Measurements from ENCODE around the gene OVCA2. TPM values are rescaled to one million over a fixed set of nuclear protein-coding genes. Genes with fewer than 3 reads are reported as not detected.

OVCA2 gene
- total and polyA plus RNA-seq, 2 experiments from 2014 or later: 49.2 to 72.5 TPM

- Histone ChIP-seq H3K4me3 (no peak overlapping the region), H3K4me1 (ENCODE audit: insufficient read depth) (peaks cover 8% of the 10 kb centered on the region), H3K9me3 (ENCODE audit: low read depth) (no peaks in the 10 kb centered on the region), H3K27ac (no peak overlapping the region), H4K20me1 (ENCODE audit: insufficient read depth, poor library complexity, severe bottlenecking) (no peaks in the 10 kb centered on the region), H3K9me2 (replicated peaks; ENCODE audit: insufficient read depth) (no peaks in the 10 kb centered on the region), H3K4me2 (no peak overlapping the region), H3K27me3 (no peaks in the 10 kb centered on the region), H3K36me3 (replicated peaks; ENCODE audit: insufficient read depth, low read depth) (no peaks in the 10 kb centered on the region), H3K79me2 (peaks cover 27% of the 10 kb centered on the region), H2AFZ (no peak overlapping the region)
- DNase-seq (ENCODE audit: low spot score): no peak
- WGBS (ENCODE audit: low lambda C conversion rate, missing lambda C conversion rate): 95% methylated on average over 7 of the region's 7 CpGs
- no peak for TF ChIP-seq EZH2 (IDR thresholded peaks at IDR 0.05; ENCODE audit: borderline replicate concordance)
- TF ChIP-seq, protein P1, sequence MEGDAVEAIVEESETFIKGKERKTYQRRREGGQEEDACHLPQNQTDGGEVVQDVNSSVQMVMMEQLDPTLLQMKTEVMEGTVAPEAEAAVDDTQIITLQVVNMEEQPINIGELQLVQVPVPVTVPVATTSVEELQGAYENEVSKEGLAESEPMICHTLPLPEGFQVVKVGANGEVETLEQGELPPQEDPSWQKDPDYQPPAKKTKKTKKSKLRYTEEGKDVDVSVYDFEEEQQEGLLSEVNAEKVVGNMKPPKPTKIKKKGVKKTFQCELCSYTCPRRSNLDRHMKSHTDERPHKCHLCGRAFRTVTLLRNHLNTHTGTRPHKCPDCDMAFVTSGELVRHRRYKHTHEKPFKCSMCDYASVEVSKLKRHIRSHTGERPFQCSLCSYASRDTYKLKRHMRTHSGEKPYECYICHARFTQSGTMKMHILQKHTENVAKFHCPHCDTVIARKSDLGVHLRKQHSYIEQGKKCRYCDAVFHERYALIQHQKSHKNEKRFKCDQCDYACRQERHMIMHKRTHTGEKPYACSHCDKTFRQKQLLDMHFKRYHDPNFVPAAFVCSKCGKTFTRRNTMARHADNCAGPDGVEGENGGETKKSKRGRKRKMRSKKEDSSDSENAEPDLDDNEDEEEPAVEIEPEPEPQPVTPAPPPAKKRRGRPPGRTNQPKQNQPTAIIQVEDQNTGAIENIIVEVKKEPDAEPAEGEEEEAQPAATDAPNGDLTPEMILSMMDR (IDR thresholded peaks at IDR 0.05; ENCODE audit: poor library complexity): no peak
- no peak for TF ChIP-seq EZH2phosphoT487 (IDR thresholded peaks at IDR 0.05; ENCODE audit: low read depth, severe bottlenecking, unreplicated experiment)
Measured at GRCh38 chr17:2040219-2040827, 1.5 kb upstream of the OVCA2 start.

DNA sequence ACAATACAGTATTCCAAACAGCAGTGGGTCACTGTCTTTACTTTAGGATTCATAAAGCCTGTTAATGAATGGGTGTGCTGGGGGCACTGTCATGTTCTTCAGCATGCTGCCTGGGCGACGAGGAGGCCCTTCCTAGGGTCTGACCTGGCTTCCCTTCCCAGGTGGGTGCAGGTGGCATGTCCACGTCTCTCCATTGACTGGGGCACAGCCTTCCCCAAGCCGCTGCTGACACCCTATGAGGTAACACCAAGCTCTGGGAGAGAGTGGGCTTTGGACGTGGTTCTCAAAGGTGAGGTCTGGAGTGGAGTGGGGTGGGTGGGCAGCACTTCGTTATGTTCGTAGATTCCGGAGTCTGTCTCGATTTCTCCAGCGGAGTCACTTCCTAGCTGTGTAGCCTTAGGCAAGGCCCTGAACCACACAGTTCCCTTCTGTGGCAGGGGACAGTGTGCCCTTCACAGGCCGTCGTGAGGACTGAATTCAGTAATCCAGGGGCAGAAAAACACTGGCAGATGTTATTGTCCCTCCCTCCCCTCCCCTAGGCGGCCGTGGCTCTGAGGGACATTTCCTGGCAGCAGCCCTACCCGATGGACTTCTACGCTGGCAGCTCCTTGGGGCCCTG, 771 bp upstream of the OVCA2 start:
- Histone ChIP-seq H4K20me1 (ENCODE audit: insufficient read depth, poor library complexity, severe bottlenecking) (no peaks in the 10 kb centered on the region), H3K27ac (peak overlapping the region; percentile 69), H3K4me1 (ENCODE audit: insufficient read depth) (peaks cover 8% of the 10 kb centered on the region), H3K36me3 (replicated peaks; ENCODE audit: insufficient read depth, low read depth) (no peaks in the 10 kb centered on the region), H2AFZ (peak overlapping the region; percentile 64), H3K4me3 (peak overlapping the region; percentile 74), H3K79me2 (peaks cover 27% of the 10 kb centered on the region), H3K27me3 (no peaks in the 10 kb centered on the region), H3K9me3 (ENCODE audit: low read depth) (no peaks in the 10 kb centered on the region), H3K9me2 (replicated peaks; ENCODE audit: insufficient read depth) (no peaks in the 10 kb centered on the region), H3K4me2 (peak overlapping the region; percentile 93)
- no peak for DNase-seq (ENCODE audit: low spot score)
- TF ChIP-seq EZH2phosphoT487 (IDR thresholded peaks at IDR 0.05; ENCODE audit: low read depth, severe bottlenecking, unreplicated experiment): no peak
- TF ChIP-seq, protein P1 (IDR thresholded peaks at IDR 0.05; ENCODE audit: poor library complexity): no peak
- no peak for TF ChIP-seq EZH2 (IDR thresholded peaks at IDR 0.05; ENCODE audit: borderline replicate concordance)
- 57% methylated on average over 16 of the region's 16 CpGs for WGBS (ENCODE audit: low lambda C conversion rate, missing lambda C conversion rate)

GRCh38 chr17:2042390-2042847, 597 bp downstream of the OVCA2 start:
- peak overlapping the region; percentile 69 for H3K4me3 ChIP-seq
- H3K79me2 ChIP-seq: peaks cover 27% of the 10 kb centered on the region
- H2AFZ ChIP-seq: peak overlapping the region; percentile 76
- no peaks in the 10 kb centered on the region for H3K9me3 ChIP-seq (ENCODE audit: low read depth)
- H3K27ac ChIP-seq: peak overlapping the region; percentile 93
- H3K27me3 ChIP-seq: no peaks in the 10 kb centered on the region
- H3K9me2 ChIP-seq (replicated peaks; ENCODE audit: insufficient read depth): no peaks in the 10 kb centered on the region
- DNase-seq (ENCODE audit: low spot score): peak; percentile 77
- H4K20me1 ChIP-seq (ENCODE audit: insufficient read depth, poor library complexity, severe bottlenecking): no peaks in the 10 kb centered on the region
- WGBS (ENCODE audit: low lambda C conversion rate, missing lambda C conversion rate): 32% methylated on average over 17 of the region's 17 CpGs
- H3K36me3 ChIP-seq (replicated peaks; ENCODE audit: insufficient read depth, low read depth): no peaks in the 10 kb centered on the region
- TF ChIP-seq, protein P1 (IDR thresholded peaks at IDR 0.05; ENCODE audit: poor library complexity): peak; percentile 39
- TF ChIP-seq EZH2 (IDR thresholded peaks at IDR 0.05; ENCODE audit: borderline replicate concordance) (no peak), EZH2phosphoT487 (IDR thresholded peaks at IDR 0.05; ENCODE audit: low read depth, severe bottlenecking, unreplicated experiment) (no peak)
- H3K4me1 ChIP-seq (ENCODE audit: insufficient read depth): peaks cover 8% of the 10 kb centered on the region
- peak overlapping the region; percentile 93 for H3K4me2 ChIP-seq

All from hepatocyte (in vitro differentiated cells).